Heart right ventricle (tissue), 16 donors: ENCODE data around the gene MCM3AP. TPM values are rescaled to one million over a fixed set of nuclear protein-coding genes. Genes with fewer than 3 reads are reported as not detected.

Source experiments
- ATAC-seq, 8 donors: fragments of 200-7000 bp; cut with Tn5 transposase; one replicate each; pipeline ENCODE4 v1.9.1; 2020; ENCODE audit warnings: mild to moderate bottlenecking in 8 of 8, moderate library complexity in 8 of 8, moderate number of reproducible peaks in 1 of 8
- DNase-seq, 2 donors: peaks; one replicate each; pipeline ENCODE4 v3.0.0-alpha.2; 2020
- H3K27ac ChIP-seq, 10 donors: fragments of 200-600 bp; sonication (generic) in 2 of 10; one replicate each; pipeline versions ENCODE4 v1.5.0 to v1.8.0; 2020 to 2022; ENCODE audit warnings: mild to moderate bottlenecking in 3 of 10
- H3K27me3 ChIP-seq, 7 donors: fragments of 200-600 bp; one replicate each; pipeline ENCODE4 v1.8.0; 2021 to 2022; ENCODE audit warnings: mild to moderate bottlenecking in 2 of 7
- H3K36me3 ChIP-seq, 9 donors: fragments of 200-600 bp; sonication (generic) in 1 of 9; one replicate each; pipeline versions ENCODE4 v1.5.0 to v1.8.0; 2020 to 2022; ENCODE audit warnings: mild to moderate bottlenecking in 2 of 9
- H3K4me1 ChIP-seq, 9 donors: fragments of 200-600 bp; sonication (generic) in 1 of 9; one replicate each; pipeline versions ENCODE4 v1.5.0 to v1.8.0; 2020 to 2022; ENCODE audit warnings: mild to moderate bottlenecking in 4 of 9
- H3K4me3 ChIP-seq, 10 donors: fragments of 200-600 bp; sonication (generic) in 2 of 10; one replicate each; pipeline versions ENCODE4 v1.5.0 to v1.8.0; 2020 to 2022; ENCODE audit warnings: mild to moderate bottlenecking in 7 of 10, moderate library complexity in 2 of 10
- H3K9me3 ChIP-seq, 11 donors: fragments of 200-600 bp in 10 of 11; sonication (generic) in 2 of 11; one replicate each; pipeline versions ENCODE4 v1.5.0 to v1.8.0; 2013 to 2022; ENCODE audit warnings: mild to moderate bottlenecking in 2 of 11, control low read depth in 1 of 11, moderate library complexity in 1 of 11
- CTCF ChIP-seq, 9 donors: fragments of 200-600 bp; sonication (generic) in 2 of 9; IDR thresholded peaks; one replicate each; pipeline versions ENCODE4 v1.5.0 to v1.8.0; 2021 to 2022; ENCODE audit warnings: antibody characterized with exemption in 9 of 9, mild to moderate bottlenecking in 5 of 9, moderate library complexity in 1 of 9
- WGBS, 2 donors: extraction: QIAGEN DNeasy Blood & Tissue Kit; methylation state at CpG; one replicate each; pipeline ENCODE4 v1.1.7; 2013; ENCODE audit warnings: inconsistent platforms in 1 of 2; 5-methylcytosine and 5-hydroxymethylcytosine counted together
- intact Hi-C, 10 donors: fragments of 100-400 bp; cut with DNase I; formaldehyde crosslinking; loops; one replicate each; pipeline versions ENCODE4 v1.11.1 to v1.14.2; 2022
- polyA plus RNA-seq, 2 donors: library from polyadenylated mRNA; stranded (reverse); fragments of 200-250 nt; gene quantifications; one replicate each; pipeline ENCODE4 v1.2.3, GENCODE V29; 2013
- total RNA-seq, 10 donors: library from RNA; stranded (reverse); fragmentation: NEBNext Ultra II Directional in 3 of 10; extraction: Animal tissue kit (Norgen Biotek cat#: 25700) in 3 of 10; gene quantifications; one replicate each; pipeline versions ENCODE4 v1.2.1 to v1.2.4, GENCODE V29; 2021 to 2023
- donor health status: Arrhythmogenic right ventricular cardiomyopathy.
- donor health status: ischemic (EF 13 %, LVEDD 7.1; RV severe dilation, severe dysfunction).
- donor health status: healthy with polysubstance abuse.
- donor health status: DM: no; HTN: yes; CAD: no.
- donor health status: DM: no; HTN: no; CAD: no.
- donor health status: ischemic (EF 25% LVEDD 6.9; RV normal size, moderate dysfunction).
- donor health status: ischemic (EF 25% LVEDD 5.7; RV mildly dilated, moderate dysfunction).
- donor health status: healthy.
- donor health status: DM: yes; HTN: yes; CAD: no.
- donor health status: Ischemic cardiomyopathy.
- donor health status: ischemic (EF 35%, LVEDD 5.7; RV mildly dilated, moderate dysfunction).
- donor health status: nonischemic (EF 11% LVEDD 7.7; RV severe dilation, severe dysfunction).
- donor health status: DM: yes; HTN: yes; CAD: no.
- donor health status: PGD.
- donor health status: ischemic (EF 29% LVEDD 5.4; RV normal size, mild dysfunction).
- donor health status: nonischemic (EF 23%, LVEDD 6.1; RV moderate dilation, normal function).

The MCM3AP gene
- total and polyA plus RNA-seq, 12 donors, result 31.0 to 68.4 (median 52.0) TPM

GRCh38 chr21:46317710-46318463 is 32.5 kb upstream of the MCM3AP start:
- intact Hi-C loops, result loop anchor here in 1 of 10 donors (10.0 kb wide), 1 partner anchor 53 kb away; no protein-coding TSS in a partner anchor
- no peak overlapping the region for H3K4me3 ChIP-seq
- no peaks in the 10 kb centered on the region for H3K9me3 ChIP-seq
- peaks cover 6 to 33% (median 13%) of the 10 kb centered on the region in 9 donors for H3K4me1 ChIP-seq
- peaks cover 0 to 18% (median 0%) of the 10 kb centered on the region in 9 donors for H3K36me3 ChIP-seq
- H3K27ac ChIP-seq, result no peak overlapping the region
- DNase-seq, result peak; percentile 49 to 59
- ATAC-seq, result peak; percentile 44 to 92 (median 78)
- WGBS, 2 donors, result 73 to 74% methylated on average over 20 of the region's 20 CpGs
- TF ChIP-seq CTCF (IDR thresholded peaks at IDR 0.05), result no peak
- no peaks in the 10 kb centered on the region for H3K27me3 ChIP-seq

GRCh38 chr21:46316708-46317324 is 31.4 kb upstream of the MCM3AP start:
- H3K27me3 ChIP-seq, result no peaks in the 10 kb centered on the region
- peaks cover 0 to 22% (median 2%) of the 10 kb centered on the region in 9 donors for H3K4me1 ChIP-seq
- no peak overlapping the region for H3K4me3 ChIP-seq
- H3K9me3 ChIP-seq, result no peaks in the 10 kb centered on the region
- intact Hi-C loops, result loop anchor here in 1 of 10 donors (10.0 kb wide), 1 partner anchor 52 kb away; no protein-coding TSS in a partner anchor
- no peak for TF ChIP-seq CTCF (IDR thresholded peaks at IDR 0.05)
- WGBS, 2 donors, result 95% methylated on average over 14 of the region's 14 CpGs
- DNase-seq (no peak), ATAC-seq (no peak)
- H3K27ac ChIP-seq, result no peak overlapping the region
- peaks cover 0 to 18% (median 0%) of the 10 kb centered on the region in 9 donors for H3K36me3 ChIP-seq

- peaks cover 0 to 6% (median 0%) of the 10 kb centered on the region in 9 donors for H3K4me1 ChIP-seq
- H3K27me3 ChIP-seq, result no peaks in the 10 kb centered on the region
- WGBS, 2 donors, result 95 to 97% methylated on average over 22 of the region's 22 CpGs
- no peak overlapping the region for H3K4me3 ChIP-seq
- intact Hi-C loops, result loop anchor here in 1 of 10 donors (10.0 kb wide), 1 partner anchor 50 kb away; no protein-coding TSS in a partner anchor
- ATAC-seq (no peak), DNase-seq (no peak)
- H3K27ac ChIP-seq, result no peak overlapping the region
- TF ChIP-seq CTCF (IDR thresholded peaks at IDR 0.05), result no peak
- H3K36me3 ChIP-seq, result peaks cover 0 to 18% (median 0%) of the 10 kb centered on the region in 9 donors
- no peaks in the 10 kb centered on the region for H3K9me3 ChIP-seq
These were observed 29.1 kb upstream of the MCM3AP start for GRCh38 chr21:46314441-46315020.

GRCh38 chr21:46312949-46313348 is 27.5 kb upstream of the MCM3AP start:
- no peak for ATAC-seq
- Histone ChIP-seq H3K4me3 (no peak overlapping the region), H3K27me3 (no peaks in the 10 kb centered on the region), H3K9me3 (no peaks in the 10 kb centered on the region), H3K4me1 (peaks cover 0 to 4% (median 0%) of the 10 kb centered on the region in 9 donors), H3K27ac (no peak overlapping the region), H3K36me3 (peaks cover 0 to 27% (median 0%) of the 10 kb centered on the region in 9 donors)
- WGBS, 2 donors, result 96 to 97% methylated on average over 5 of the region's 5 CpGs
- TF ChIP-seq CTCF (IDR thresholded peaks at IDR 0.05), result no peak
- intact Hi-C loops, result loop anchor here in 1 of 10 donors (10.0 kb wide), 1 partner anchor 48 kb away; no protein-coding TSS in a partner anchor
- DNase-seq, result no peak
